Activated CD8-positive, alpha-beta memory T cell treated with anti-CD3 and anti-CD28 coated beads, Interleukin-2, amount 50 U/mL, for 24 hours (primary cell): ENCODE data around the gene DOCK9.

Experiments
- DNase-seq: peaks from one replicate; pipeline ENCODE4 v3.0.0-alpha.2; 2020; ENCODE audit errors: extremely low read depth

The DOCK9 gene, protein sequence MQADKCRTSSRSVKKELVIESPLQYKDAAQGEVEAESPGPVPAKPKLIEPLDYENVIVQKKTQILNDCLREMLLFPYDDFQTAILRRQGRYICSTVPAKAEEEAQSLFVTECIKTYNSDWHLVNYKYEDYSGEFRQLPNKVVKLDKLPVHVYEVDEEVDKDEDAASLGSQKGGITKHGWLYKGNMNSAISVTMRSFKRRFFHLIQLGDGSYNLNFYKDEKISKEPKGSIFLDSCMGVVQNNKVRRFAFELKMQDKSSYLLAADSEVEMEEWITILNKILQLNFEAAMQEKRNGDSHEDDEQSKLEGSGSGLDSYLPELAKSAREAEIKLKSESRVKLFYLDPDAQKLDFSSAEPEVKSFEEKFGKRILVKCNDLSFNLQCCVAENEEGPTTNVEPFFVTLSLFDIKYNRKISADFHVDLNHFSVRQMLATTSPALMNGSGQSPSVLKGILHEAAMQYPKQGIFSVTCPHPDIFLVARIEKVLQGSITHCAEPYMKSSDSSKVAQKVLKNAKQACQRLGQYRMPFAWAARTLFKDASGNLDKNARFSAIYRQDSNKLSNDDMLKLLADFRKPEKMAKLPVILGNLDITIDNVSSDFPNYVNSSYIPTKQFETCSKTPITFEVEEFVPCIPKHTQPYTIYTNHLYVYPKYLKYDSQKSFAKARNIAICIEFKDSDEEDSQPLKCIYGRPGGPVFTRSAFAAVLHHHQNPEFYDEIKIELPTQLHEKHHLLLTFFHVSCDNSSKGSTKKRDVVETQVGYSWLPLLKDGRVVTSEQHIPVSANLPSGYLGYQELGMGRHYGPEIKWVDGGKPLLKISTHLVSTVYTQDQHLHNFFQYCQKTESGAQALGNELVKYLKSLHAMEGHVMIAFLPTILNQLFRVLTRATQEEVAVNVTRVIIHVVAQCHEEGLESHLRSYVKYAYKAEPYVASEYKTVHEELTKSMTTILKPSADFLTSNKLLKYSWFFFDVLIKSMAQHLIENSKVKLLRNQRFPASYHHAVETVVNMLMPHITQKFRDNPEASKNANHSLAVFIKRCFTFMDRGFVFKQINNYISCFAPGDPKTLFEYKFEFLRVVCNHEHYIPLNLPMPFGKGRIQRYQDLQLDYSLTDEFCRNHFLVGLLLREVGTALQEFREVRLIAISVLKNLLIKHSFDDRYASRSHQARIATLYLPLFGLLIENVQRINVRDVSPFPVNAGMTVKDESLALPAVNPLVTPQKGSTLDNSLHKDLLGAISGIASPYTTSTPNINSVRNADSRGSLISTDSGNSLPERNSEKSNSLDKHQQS (N-terminal part only)

DNA sequence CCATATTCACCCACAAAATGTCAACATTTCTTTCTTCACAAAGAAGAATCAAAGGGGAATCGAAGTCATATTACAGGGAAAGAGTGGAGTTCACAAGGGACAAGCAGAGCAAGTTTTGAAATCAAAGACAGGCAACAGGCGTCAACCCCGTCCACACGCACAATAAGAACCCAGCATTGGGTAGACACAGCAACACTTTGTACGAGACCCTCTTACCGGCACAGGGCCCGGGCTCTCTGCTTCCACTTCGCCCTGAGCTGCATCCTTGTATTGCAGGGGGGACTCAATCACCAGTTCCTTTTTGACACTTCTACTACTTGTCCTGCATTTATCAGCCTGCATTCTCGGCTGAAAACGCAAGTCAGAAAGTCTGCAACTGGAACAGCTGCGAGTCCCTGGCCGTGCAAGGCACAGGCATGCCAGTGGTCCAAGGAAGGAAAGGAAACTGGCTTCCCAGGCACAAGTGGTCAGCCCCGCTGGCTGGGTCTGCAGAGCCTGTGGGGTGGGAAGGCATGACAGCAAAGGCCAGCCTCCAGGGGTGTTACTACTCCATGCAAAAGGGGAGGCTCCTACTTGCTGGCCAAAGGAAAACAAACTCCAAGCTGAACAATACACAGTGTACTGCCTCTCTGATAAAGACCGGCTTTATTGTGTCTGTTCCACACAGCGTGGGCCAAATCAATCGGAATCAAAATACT lies at the start of gene DOCK9:
Gene DOCK9 (minus strand): TSS at position 497 of the 698 bp plus-strand sequence. CDS start 155 bp downstream, at position 342.
- DNase-seq: no peak

DNA sequence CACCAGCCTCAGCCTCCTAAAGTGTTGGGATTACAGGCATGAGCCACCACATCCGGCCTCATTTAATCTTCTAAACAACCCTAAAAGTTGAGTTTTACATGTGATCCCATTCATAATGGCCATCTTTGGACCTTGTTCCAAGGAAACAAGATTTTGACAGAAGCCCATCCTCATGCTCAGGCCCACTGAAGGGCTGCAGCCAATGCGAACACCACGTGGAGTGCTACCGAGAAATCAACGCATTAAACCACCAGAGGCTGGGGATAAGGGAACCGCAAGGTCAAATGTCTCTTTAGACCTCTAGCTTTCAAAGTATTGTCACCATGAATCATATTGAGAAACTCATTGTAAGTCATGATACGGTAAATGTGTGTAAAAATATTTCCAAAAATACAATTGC lies 49.4 kb upstream of the DOCK9 start:
- DNase-seq: no peak

DNA sequence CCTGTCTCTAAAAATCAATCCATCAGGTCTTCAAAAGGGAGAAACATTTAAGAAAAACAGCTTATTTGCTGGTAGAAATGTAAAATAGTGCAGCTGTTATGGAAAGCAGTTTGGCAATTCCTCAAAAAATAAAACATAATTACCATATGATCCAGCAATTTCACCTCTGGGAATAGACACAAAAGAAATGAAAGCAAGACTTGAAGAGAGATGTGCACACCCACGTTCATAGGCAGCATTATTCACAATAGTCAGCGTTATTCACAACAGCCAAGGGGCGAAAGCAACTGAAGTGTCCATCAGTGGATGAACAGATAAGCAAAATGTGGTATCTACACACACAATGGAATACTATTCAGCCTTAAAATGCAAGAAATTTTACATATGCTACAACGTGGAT lies 45.1 kb upstream of the DOCK9 start:
- no peak for DNase-seq

DNA sequence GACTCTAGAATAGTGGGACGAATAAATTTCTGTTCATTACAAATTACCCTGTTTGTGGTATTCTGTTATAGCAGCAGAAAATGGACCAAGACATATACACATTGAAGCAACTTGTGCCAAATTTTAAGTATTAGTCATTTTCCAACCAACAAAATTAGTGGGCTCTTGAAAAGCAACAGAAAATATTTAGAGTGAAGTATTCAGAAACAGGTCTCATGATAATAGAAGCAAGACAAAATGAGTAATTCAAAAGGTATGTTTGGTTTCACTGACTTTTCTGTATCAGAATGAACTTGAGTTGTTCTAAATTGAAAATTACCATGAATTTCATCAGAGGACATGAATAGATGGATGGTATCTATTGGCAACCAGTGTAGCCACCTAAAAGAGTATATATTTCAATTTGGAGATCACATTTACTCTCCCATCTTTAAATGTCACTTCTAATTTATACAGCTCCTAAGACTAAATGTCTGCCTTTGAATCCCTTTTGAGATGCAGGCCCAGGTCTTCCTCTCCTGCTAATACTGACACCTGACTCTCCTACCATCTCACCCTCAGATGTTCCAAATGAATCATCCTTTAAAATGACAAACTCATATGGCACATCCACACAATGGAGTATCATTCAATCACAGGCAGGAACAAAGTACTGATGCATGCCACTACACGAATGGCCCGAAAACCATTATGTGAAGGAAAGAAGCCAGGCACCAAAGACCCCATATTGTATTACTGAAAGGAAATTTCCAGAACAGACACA lies 40.7 kb upstream of the DOCK9 start:
- DNase-seq: no peak

DNA sequence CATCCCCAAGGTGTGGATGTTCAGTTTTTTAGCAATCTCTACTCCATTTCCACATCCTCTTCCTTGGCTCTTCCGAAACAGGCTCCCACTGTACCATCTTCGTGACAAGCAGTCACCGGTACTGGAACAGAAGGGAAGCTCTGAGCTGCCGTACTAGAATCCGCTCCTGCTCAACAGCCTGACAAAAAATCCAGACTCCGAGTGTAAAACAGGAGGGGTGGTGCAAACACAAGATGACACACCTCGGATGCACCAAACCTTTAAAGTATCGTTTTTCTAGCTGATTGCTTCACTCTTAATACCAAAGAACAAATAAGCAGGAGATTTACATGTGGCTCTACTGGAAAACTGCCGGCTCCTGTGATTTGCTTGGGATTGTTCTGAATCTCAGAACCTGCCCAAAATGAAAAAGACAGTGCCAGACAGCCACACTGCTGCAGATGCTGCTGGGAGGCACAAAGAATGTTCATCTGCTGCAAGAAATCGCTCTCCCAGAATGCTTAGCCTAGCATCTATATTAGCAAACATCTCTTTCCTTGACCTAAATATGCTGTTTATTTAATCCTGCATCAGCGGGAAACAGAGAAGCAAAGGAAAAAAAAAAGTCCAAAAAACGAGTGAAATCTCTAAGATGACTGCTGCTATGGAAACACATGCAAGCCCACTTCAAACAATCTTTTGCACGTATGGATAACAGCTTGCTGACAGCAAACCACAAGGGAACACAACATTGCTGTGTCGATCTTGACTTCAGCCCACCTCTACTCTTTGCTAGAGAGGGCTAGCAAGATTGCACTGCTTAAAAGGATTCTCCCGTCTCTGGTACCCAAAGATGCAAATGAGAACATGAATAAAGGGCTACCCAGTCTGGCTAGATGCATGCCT lies 38.0 kb upstream of the DOCK9 start:
- no peak for DNase-seq

DNA sequence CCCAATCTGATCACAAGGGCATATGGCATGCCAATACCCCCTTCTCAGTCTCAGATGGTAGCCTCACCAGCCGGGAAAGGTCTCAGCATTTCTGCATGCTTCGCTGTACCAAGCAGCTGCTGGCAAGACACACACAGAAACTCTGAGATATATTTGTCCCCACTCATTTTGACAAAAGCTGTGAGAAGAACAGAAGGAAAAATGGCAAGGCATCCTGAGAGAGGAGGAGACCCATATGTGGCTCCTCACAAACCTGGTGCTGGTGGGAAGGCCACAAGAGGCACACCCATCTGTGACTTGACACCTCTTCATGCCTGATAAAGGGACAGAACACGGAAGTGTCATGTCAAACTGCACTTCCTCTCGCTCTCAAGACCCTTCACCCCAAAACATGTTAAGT lies 36.7 kb upstream of the DOCK9 start:
- no peak for DNase-seq

DNA sequence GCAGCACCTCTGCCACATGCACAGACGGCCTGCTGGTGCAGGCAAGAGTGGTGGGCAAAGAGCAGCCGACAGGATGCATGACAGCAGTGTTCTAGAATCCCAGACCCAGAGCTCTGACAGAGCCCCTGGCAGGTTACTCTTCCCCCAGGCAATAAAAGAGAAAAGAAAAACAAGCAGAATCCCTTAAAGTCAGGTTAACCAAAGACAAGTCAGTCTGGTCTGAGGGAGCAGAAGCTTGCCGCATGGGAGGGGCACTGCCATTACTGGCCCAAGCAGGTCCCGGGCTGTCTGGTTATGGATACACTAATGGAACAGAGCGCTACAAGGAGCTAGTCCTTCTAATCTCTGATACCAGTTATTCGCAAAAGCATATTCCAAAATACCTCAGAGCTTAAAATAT lies 36.1 kb upstream of the DOCK9 start:
- DNase-seq: no peak

DNA sequence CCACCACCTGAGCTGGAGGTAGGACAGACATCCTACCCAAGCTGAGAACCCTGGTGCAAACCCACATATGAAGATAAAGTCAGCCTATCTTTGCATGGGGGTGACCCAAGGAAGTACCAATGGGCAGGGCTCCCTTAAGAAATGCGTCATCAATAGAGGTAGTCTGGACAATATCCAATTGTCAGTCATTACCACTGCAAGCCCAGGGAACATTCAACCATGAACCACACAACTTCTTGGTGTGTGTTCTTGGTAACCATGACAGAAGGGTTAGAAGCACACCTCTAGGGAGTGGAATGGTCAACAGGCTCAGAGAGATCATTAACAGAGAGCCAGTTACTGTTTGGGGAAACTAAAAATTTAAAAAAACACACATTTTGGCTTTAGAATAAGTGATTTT lies 34.7 kb upstream of the DOCK9 start:
- DNase-seq: no peak

DNA sequence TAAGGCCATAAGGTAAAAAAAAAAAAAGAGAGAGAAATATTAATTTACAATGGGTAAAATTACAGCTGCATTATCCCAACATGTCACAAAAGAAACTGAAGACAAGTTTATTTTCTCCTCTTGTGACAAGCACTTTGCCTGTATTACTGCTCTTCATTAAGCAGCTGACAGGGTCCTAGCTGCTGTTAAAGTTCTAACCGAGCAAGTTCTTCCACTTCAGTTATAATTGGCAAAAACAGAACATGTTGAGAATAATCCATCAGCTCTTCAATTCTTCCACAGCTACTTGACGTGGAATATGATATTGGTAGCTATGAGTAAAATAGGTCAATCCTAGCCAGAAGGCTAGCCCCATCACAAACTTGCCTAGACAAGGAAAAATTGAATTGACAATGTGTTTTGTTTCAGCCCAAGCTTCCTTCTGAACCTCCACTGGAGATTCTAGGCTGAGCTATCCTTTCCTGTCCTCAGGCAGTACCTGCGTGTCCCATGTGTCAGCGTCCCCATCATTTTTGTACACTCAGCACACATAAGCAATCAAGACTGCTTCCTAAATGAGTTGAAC lies 32.2 kb upstream of the DOCK9 start:
- no peak for DNase-seq

DNA sequence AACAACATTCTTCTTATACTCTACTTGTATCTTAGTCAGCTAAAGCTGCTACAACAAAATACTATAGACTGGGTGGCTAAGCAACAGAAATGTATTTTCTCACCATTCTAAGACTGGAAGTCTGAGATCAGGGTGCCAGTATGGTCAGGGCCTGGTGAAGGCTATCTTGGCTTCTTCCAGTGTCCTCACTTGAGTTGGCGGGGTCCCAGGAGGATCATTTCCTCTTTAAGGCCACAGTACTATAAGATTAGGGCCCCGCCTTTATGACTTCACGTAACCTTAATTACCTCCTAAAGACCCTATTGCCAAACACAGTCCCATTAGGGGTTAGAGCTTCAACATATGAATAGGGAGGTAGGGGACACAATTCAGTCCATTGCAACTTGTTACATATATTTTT lies 30.7 kb upstream of the DOCK9 start:
- DNase-seq: no peak

DNA sequence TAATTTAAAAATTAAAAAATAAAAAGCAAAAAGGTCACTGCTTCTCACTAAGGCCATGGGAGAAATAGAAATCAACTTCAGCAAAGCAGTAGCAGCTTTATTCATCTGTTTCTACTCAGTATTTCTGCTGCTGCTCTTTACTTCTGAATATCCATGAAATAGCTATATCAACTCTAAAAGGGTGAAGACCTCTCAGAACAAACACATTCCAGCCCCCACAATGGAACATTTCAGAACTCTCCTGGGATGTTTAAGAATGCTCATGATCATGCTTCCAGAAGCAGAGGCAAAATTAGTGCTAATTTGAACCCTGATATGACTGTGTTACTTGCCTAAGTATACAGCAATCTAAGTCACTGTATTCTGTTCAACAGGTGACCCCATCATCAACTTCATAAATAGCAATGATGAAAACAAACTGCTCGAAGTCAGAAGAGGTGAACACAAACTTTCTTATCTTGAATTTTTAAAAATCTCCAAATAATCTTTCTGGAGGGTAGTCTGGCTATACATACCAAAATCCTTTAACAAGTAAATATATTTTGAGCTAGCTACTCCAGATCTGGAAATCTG lies 29.6 kb upstream of the DOCK9 start:
- no peak for DNase-seq

DNA sequence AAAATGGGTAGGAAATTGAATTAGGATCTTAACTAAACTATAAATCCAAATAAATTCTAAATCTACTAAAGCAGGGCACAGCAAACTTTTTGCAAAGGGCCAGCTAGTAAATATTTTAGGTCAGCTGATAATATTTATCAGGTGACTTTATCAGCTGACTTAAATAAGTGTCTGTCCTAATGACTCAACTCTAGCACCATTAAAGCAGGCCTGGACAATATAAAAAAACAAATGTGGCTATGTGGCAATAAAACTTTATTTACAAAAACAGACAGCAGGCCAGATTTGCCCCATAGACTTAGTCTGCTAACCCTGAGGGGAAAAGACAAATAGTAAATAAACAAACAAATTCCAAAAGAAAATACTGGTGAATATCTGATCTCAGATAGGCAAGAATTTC lies 27.7 kb upstream of the DOCK9 start:
- DNase-seq: no peak

DNA sequence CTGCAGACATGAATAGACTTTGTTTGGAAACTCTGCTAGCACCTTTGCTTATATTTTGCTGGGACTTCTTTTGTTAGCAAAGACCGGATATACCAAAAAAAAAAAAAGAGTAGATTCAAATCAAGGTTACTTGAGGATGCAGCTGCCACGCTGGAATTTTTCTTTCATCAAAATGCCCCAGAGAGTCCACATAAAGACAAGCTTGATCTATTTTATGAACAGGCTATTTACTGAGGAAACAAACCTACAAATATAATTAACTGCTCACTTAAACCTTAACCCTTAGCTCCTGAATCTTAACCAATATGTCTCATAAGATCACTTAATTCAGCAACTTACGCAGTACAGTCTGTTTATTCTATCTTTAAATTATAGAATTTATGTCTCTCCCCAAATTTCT lies 27.1 kb upstream of the DOCK9 start:
- no peak for DNase-seq

DNA sequence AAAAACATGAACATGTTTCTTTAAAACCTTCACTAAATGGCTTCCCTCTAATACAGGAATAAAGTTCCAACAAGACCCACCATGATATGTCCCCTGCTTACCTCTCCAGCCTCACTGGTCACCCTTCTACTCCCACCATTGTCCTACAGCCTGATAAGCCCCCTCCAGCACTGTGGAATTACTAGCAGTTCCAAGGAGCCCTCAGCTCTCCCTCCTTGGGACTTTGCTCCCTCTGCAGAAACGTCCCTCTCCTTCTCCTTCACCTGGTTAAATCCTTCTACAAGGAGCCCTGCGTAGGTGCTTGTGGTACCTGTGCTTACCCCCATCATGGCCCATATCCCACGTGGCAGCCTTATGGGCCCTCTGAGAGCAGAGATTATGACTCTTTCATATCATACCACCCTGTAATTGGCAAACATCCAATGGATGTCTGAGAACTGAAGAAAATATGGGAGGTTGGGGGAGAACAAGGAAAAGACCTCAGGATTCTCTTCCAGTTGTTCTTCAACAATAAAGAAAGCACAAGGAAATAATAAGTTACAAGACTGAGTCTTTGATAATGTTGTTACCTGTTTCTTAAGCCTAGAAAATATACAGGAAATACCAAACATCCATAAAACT lies 26.1 kb upstream of the DOCK9 start:
- no peak for DNase-seq

DNA sequence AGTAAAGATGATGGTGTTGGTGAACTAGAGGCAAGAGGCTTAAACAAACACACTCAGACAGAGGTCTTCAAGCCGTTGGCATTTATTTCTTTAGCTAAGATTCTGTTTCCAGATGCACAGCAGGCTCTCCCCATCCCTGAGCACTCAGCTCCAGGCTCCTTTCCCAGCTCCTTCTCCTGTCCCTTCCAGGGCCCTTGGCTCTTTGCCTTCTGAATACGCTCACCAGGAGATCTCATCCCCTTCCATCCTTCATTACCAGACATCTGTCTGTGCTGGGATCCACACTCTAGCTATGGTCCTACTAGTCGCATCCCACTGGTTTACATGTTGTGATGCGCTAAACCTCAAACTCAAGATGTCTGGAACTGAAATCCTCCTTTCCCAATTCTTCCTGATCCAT lies 25.3 kb upstream of the DOCK9 start:
- no peak for DNase-seq

DNA sequence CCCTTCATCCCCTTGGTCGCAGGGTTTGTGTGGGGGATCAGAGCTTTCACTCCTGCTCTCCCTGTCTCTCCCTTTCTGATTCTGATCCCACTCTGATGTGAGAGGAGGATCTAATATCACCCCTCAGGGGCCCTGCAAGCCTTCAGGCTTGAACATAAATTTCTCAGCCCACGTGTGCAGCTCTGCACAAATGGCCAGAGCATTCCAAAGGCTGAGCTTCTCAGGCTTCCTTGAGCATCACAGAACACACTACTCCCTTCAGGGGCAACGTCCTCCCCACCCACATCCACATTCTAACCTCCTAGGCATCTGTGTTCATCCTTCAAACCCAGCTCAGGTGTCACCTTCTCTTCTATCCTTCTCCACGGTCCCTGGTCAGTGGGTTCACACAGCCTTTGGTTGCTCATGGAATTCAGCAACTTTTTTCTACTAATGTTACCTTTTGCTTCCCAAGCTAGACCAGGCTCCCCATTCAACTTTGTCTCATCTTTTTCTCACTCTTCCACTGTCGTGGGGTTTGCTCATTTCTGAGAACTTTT lies 24.4 kb upstream of the DOCK9 start:
- no peak for DNase-seq

DNA sequence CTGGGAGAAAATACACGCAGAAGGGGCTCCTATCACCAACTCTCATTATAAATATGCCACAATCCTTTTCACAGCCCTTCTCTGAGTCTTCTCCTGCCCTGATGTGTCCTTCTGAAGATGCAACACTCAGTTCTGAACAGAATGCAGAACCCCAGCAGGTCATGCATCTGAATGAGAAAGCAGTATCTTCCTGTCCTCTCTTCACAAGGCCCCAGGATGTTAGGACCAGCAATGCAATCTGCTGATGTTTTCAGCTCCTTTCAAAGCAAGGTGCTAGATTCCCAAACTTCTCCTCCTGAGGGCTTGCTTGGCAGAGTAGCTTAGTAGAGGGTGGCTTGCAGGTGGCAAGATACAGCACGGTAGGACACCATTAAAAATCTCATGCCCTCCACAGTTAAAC lies 22.3 kb upstream of the DOCK9 start:
- DNase-seq: no peak

DNA sequence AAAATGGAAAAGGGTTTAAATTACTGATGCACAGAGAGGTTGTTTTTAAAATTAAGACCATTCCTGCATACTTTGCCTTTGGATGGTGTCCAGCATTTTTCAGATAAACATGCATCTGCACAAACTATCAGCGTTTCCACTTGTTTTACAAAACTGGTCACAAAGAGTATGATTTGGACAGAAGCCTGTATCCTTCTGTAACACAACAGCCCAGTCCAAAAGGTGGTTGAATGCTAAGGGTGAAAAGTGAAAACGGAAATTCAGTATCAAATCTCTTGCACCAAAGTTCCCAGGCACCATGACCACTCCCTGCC lies 21.7 kb upstream of the DOCK9 start:
- DNase-seq: no peak
